MM.1S (cell line): ENCODE measurements around the gene NUCKS1.

Experiments
- DNase-seq: peaks from one replicate; pipeline ENCODE4 v3.0.0-alpha.2; 2015
- H2AFZ ChIP-seq: fragments of 300-600 bp; sonication (generic); 2 replicates; pipeline ENCODE4 v1.6.0; 2016; ENCODE audit warnings: antibody characterized with exemption, low read length
- H3F3A ChIP-seq: fragments of 300-600 bp; sonication (generic); 2 replicates; pipeline ENCODE4 v1.6.1; 2016; ENCODE audit warnings: mild to moderate bottlenecking, antibody characterized with exemption, low read length, moderate library complexity, mixed read lengths; ENCODE audit not compliant: insufficient read depth
- H3K27ac ChIP-seq: fragments of 300-600 bp; sonication (generic); 2 replicates; pipeline ENCODE4 v1.5.1; 2016; ENCODE audit warnings: mild to moderate bottlenecking, low read length
- H3K27me3 ChIP-seq: fragments of 300-600 bp; sonication (generic); replicated peaks from 2 replicates; pipeline ENCODE4 v1.6.0; 2016; ENCODE audit warnings: low read length; ENCODE audit not compliant: insufficient read depth
- H3K36me3 ChIP-seq: fragments of 300-600 bp; sonication (generic); replicated peaks from 2 replicates; pipeline ENCODE4 v1.6.1; 2016; ENCODE audit warnings: mild to moderate bottlenecking, low read length, mixed read lengths; ENCODE audit not compliant: insufficient read depth
- H3K4me1 ChIP-seq: fragments of 300-600 bp; sonication (generic); 2 replicates; pipeline ENCODE4 v1.6.1; 2016; ENCODE audit warnings: low read length, mixed read lengths
- H3K4me2 ChIP-seq: fragments of 300-600 bp; sonication (generic); 2 replicates; pipeline ENCODE4 v1.6.0; 2016; ENCODE audit warnings: low read depth, low read length
- H3K4me3 ChIP-seq: fragments of 300-600 bp; sonication (generic); 2 replicates; pipeline ENCODE4 v1.5.1; 2016; ENCODE audit warnings: low read length, mixed read lengths
- H3K79me2 ChIP-seq: fragments of 300-600 bp; sonication (generic); 2 replicates; pipeline ENCODE4 v1.6.1; 2016; ENCODE audit warnings: mixed run types, low read length, mixed read lengths
- H3K9ac ChIP-seq: fragments of 300-600 bp; sonication (generic); 2 replicates; pipeline ENCODE4 v1.6.1; 2016; ENCODE audit warnings: low read length, mixed read lengths
- H3K9me2 ChIP-seq: fragments of 300-600 bp; sonication (generic); replicated peaks from 2 replicates; pipeline ENCODE4 v1.6.1; 2016; ENCODE audit warnings: mild to moderate bottlenecking, low read length, mixed read lengths; ENCODE audit not compliant: insufficient read depth
- H3K9me3 ChIP-seq: fragments of 300-600 bp; sonication (generic); replicated peaks from 2 replicates; pipeline ENCODE4 v1.6.1; 2016; ENCODE audit warnings: mild to moderate bottlenecking, low read length, mixed read lengths; ENCODE audit not compliant: insufficient read depth
- H4K20me1 ChIP-seq: fragments of 300-600 bp; sonication (generic); 2 replicates; pipeline ENCODE4 v1.6.1; 2016; ENCODE audit warnings: mild to moderate bottlenecking, low read length, moderate library complexity, mixed read lengths; ENCODE audit not compliant: insufficient read depth
- EZH2 ChIP-seq: fragments of 300-600 bp; sonication (generic); optimal IDR thresholded peaks from 2 replicates; pipeline ENCODE3; 2017; ENCODE audit warnings: low read depth, mild to moderate bottlenecking, antibody characterized with exemption, low read length, mixed read lengths
- EZH2phosphoT487 ChIP-seq: fragments of 300-600 bp; sonication (generic); IDR thresholded peaks from 2 replicates; pipeline ENCODE4 v1.6.1; 2018; ENCODE audit warnings: antibody characterized with exemption, low read length
- TF ChIP-seq, protein P1 (sequence below): fragments of 300-600 bp; sonication (generic); IDR thresholded peaks from 2 replicates; pipeline ENCODE4 v1.5.1; 2016; ENCODE audit warnings: antibody characterized with exemption, low read length, mixed read lengths

The NUCKS1 gene

DNA sequence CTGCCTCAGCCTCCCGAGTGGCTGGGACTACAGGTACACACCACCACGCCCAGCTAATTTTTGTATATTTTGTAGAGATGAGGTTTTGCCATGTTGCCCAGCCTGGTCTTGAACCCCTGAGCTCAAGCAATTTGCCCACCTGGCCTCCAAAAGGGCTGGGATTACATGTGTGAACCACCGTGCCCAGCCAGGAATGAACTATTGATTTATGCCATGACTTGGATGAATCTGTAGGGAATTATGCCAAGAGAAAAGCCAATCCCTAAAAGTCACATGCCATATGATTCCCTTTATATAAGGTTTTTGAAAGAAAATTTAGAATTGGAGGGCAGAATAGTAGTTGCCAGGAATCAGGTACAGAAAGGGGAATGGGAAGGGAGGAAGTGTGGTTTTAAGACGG, 50.6 kb downstream of the NUCKS1 start:
- Histone ChIP-seq H3K9ac (no peak overlapping the region), H3K27me3 (no peaks in the 10 kb centered on the region), H3K9me3 (no peaks in the 10 kb centered on the region), H3K27ac (no peak overlapping the region), H3K36me3 (no peaks in the 10 kb centered on the region), H3K9me2 (no peaks in the 10 kb centered on the region), H3K4me3 (no peak overlapping the region), H3K4me1 (no peaks in the 10 kb centered on the region), H2AFZ (no peak overlapping the region), H3K4me2 (no peak overlapping the region), H4K20me1 (no peaks in the 10 kb centered on the region), H3K79me2 (no peaks in the 10 kb centered on the region), H3F3A (no peaks in the 10 kb centered on the region)
- no peak for TF ChIP-seq EZH2
- TF ChIP-seq EZH2phosphoT487 = no peak
- TF ChIP-seq, protein P1, sequence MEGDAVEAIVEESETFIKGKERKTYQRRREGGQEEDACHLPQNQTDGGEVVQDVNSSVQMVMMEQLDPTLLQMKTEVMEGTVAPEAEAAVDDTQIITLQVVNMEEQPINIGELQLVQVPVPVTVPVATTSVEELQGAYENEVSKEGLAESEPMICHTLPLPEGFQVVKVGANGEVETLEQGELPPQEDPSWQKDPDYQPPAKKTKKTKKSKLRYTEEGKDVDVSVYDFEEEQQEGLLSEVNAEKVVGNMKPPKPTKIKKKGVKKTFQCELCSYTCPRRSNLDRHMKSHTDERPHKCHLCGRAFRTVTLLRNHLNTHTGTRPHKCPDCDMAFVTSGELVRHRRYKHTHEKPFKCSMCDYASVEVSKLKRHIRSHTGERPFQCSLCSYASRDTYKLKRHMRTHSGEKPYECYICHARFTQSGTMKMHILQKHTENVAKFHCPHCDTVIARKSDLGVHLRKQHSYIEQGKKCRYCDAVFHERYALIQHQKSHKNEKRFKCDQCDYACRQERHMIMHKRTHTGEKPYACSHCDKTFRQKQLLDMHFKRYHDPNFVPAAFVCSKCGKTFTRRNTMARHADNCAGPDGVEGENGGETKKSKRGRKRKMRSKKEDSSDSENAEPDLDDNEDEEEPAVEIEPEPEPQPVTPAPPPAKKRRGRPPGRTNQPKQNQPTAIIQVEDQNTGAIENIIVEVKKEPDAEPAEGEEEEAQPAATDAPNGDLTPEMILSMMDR = no peak
- no peak for DNase-seq

DNA sequence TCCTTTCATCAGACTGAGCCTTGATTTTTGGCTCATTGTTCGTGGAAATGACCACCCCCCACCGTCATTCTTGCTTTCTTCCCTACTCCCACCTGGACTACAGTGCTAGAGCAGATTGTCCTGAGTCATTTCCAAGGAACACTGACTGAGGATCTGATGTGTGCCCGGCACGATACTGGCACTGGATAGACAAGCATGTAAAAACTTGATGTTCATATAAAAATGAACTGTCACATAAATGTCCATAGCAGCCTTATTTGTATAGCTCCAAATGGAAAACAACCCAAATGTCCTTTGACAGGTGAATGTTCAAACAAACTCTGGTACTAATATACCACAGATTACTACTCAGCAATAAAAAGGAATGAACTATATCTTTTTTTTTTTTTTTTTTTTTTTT, 51.1 kb downstream of the NUCKS1 start:
- no peak overlapping the region for H3K27ac ChIP-seq
- TF ChIP-seq EZH2 = no peak
- TF ChIP-seq EZH2phosphoT487 = no peak
- H3K36me3 ChIP-seq = no peaks in the 10 kb centered on the region
- no peaks in the 10 kb centered on the region for H3K27me3 ChIP-seq
- H3K9me3 ChIP-seq = no peaks in the 10 kb centered on the region
- H3K4me3 ChIP-seq = no peak overlapping the region
- no peaks in the 10 kb centered on the region for H4K20me1 ChIP-seq
- H3K9me2 ChIP-seq = no peaks in the 10 kb centered on the region
- H2AFZ ChIP-seq = no peak overlapping the region
- no peaks in the 10 kb centered on the region for H3K4me1 ChIP-seq
- H3K4me2 ChIP-seq = no peak overlapping the region
- H3F3A ChIP-seq = no peaks in the 10 kb centered on the region
- H3K9ac ChIP-seq = no peak overlapping the region
- no peaks in the 10 kb centered on the region for H3K79me2 ChIP-seq
- DNase-seq = no peak

DNA sequence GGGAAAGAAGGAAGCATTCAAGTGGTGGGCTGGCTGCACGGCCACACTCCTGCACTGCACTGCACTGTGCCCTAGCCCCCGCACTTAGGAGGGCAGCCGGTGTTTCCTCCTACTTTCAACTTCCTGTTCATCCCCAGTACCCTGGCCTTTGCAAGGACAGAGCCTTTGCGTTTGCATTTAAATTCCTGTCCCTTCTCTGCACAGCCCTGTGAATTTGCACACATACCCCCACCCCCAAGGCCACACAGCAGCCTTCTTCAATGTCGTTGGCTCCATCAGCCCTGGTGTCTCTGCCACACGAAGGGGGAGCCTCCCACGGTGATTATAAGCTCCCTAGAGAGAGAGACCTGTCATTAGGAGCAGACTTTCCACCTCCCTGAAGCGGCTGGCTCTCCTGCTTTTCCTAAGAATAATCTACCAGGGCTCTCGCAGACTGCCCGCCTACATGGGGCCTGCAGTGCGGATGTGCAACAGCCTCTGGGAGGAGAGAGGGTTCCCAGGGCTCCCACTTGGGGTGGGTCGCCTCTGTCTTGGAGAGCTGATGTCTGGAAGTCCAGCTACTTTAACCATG, 56.5 kb downstream of the NUCKS1 start:
- no peaks in the 10 kb centered on the region for H3K27me3 ChIP-seq
- H3K79me2 ChIP-seq = no peaks in the 10 kb centered on the region
- H3K4me2 ChIP-seq = no peak overlapping the region
- TF ChIP-seq EZH2phosphoT487 (no peak), EZH2 (no peak)
- TF ChIP-seq, protein P1 = no peak
- H3K4me3 ChIP-seq = no peak overlapping the region
- no peak overlapping the region for H3K9ac ChIP-seq
- H4K20me1 ChIP-seq = no peaks in the 10 kb centered on the region
- no peaks in the 10 kb centered on the region for H3K4me1 ChIP-seq
- no peak for DNase-seq
- no peaks in the 10 kb centered on the region for H3K36me3 ChIP-seq
- no peaks in the 10 kb centered on the region for H3F3A ChIP-seq
- H3K9me3 ChIP-seq = no peaks in the 10 kb centered on the region
- H3K9me2 ChIP-seq = no peaks in the 10 kb centered on the region
- H3K27ac ChIP-seq = no peak overlapping the region
- H2AFZ ChIP-seq = no peak overlapping the region

DNA sequence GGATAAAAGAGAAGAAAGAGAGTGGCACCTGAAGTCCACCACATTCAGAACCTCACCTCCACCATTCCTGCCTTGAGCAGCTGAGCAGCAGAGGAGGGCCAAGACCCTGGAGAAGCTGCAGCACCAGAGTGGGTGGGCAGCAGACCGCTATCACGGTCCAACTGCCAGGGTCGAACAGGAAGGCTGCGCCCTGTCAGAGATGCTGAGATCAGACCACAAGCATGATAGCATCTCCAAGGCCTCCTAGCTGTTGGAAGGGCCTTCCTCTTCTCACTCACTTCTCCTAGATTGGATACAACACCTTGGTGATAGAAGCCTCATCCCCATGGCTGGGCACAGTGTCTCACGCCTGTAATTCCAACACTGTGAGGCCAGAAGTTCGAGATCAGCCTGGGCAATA, 57.6 kb downstream of the NUCKS1 start:
- Histone ChIP-seq H3K79me2 (no peaks in the 10 kb centered on the region), H3K27ac (no peak overlapping the region), H4K20me1 (no peaks in the 10 kb centered on the region), H3F3A (no peaks in the 10 kb centered on the region), H3K4me2 (no peak overlapping the region), H3K9ac (no peak overlapping the region), H3K9me3 (no peaks in the 10 kb centered on the region), H2AFZ (no peak overlapping the region), H3K4me3 (no peak overlapping the region), H3K4me1 (no peaks in the 10 kb centered on the region), H3K36me3 (no peaks in the 10 kb centered on the region), H3K27me3 (0 out of 2 replicates have a peak, but pooled peaks cover 3% of the 10 kb centered on the region), H3K9me2 (no peaks in the 10 kb centered on the region)
- TF ChIP-seq EZH2 = no peak
- TF ChIP-seq, protein P1 = no peak
- TF ChIP-seq EZH2phosphoT487 = no peak
- no peak for DNase-seq
